Mesenteric fat pad (tissue), 1 donor: Measurements from ENCODE around the gene FBLIM1. TPM values are rescaled to one million over a fixed set of nuclear protein-coding genes. Genes with fewer than 3 reads are reported as not detected.

Experiments used
- DNase-seq: peaks from one replicate; pipeline ENCODE4 v3.0.0-alpha.2; 2020; ENCODE audit warnings: low spot score
- long read RNA-seq: library from polyadenylated mRNA; unstranded; transcript quantifications from one replicate; pipeline ENCODE4 v2.0.0, GENCODE V29; 2020
- total RNA-seq: library from RNA; stranded (reverse); fragmentation: NEBNext Ultra II Directional; extraction: Animal tissue kit (Norgen Biotek cat#: 25700); gene quantifications from one replicate; pipeline ENCODE4 v1.2.1, GENCODE V29; 2021
- donor health status: DM: yes; HTN: yes; CAD: no.

The FBLIM1 gene
- total RNA-seq = 34.5 TPM
- long read RNA-seq, transcript FBLIM1-202 (9 exons, 3,695 nt) = major isoform, 9 of 62 reads
- long read RNA-seq, partial matches to known transcripts = 5 of 62 reads
- long read RNA-seq, other reads (novel, unspliced or antisense) = 48 of 62 reads

DNA sequence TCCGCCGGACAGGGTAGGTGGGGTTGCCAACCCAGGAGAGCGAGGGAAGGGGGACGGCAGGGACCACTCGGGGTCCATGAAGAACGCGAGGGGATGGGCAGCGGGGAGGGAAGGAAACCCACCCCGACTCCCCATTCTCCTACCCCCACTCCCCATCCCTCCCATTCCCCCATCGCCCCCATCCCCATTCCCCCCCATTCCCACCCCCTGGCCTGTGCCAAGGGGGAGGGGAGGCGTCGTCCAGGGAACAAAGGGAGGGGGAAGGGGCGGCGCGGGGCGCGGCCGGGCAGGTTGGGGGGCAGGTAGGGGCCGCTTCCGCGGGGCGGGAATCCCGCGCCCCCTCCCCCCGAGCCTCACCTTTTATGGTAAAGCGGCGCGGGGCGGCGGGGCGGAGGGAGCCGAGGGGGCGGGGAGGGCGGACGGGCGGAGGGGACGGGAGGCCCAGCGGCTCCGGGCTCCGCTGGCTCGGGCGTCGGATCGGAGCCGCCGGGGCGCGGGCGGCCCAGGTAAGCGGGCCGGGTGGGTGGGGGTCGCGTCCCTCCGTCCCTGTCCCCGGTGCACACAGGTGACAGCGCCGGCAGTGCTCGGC, at the start of gene FBLIM1:
Gene FBLIM1, plus strand, starts transcription at position 453 of the 589 bp plus-strand sequence. CDS start 6,189 bp downstream, outside the sequence.
- DNase-seq = no peak

GRCh38 chr1:15709226-15709625, 49.4 kb upstream of the FBLIM1 start:
- DNase-seq = no peak

- DNase-seq = no peak
These were observed 46.4 kb upstream of the FBLIM1 start for GRCh38 chr1:15712168-15712567.

DNA sequence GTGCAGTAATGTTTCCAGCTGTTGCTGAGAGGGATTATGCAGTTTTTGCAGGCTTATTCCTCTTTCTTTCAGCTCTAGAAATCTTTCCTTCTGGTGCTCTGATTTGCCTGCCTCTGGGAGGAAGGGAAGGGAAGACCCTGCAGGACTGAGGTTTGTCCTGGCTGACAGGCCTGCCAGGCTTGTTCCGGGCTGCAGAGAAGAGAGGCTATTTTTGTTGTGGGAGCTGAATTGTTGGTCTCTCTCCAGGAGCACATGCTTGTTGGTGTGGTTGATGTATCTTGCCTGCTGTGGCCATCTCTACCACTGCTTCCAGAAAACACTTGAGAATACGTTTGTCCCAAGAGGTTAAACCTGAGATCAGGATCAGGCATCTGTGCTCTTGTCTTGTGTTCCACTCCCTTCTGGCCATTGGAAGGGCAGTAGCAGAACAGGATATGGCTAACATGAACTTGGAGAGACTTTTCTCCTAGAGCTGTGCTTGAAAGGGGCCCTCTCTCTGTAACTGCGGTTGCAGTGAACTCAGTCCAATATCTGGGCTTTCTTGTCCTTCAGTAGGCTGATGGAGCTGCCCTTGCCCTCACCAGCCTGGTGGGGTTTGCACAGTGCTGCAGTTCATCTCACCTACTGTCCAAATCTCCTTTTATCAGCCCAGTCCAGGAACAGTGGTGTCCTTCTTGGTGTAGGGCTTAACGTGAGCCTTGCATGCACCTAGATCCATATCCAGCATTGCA, 44.0 kb upstream of the FBLIM1 start:
- DNase-seq = no peak

- no peak for DNase-seq
These were observed 41.0 kb upstream of the FBLIM1 start for GRCh38 chr1:15717418-15718125.

DNA sequence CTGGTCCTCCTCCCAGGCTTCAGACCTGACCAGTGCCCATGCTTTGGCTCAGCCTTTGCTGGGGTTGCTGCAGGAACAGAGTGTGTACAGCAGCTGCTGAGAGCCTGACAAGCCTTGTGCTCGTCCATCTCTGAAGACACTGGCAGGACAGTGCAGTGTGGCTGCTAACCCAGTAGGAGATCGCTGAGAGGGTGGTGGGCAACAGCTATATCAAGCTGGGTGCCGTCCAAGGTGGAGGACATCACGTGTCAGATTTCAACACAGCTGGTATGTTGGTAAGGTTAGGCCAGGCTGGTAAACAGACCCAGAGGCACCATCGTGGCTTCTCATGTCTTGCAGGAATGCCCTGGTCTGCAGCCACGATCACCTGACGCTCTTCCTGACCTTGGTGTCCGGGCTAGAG, 40.4 kb upstream of the FBLIM1 start:
- no peak for DNase-seq

DNA sequence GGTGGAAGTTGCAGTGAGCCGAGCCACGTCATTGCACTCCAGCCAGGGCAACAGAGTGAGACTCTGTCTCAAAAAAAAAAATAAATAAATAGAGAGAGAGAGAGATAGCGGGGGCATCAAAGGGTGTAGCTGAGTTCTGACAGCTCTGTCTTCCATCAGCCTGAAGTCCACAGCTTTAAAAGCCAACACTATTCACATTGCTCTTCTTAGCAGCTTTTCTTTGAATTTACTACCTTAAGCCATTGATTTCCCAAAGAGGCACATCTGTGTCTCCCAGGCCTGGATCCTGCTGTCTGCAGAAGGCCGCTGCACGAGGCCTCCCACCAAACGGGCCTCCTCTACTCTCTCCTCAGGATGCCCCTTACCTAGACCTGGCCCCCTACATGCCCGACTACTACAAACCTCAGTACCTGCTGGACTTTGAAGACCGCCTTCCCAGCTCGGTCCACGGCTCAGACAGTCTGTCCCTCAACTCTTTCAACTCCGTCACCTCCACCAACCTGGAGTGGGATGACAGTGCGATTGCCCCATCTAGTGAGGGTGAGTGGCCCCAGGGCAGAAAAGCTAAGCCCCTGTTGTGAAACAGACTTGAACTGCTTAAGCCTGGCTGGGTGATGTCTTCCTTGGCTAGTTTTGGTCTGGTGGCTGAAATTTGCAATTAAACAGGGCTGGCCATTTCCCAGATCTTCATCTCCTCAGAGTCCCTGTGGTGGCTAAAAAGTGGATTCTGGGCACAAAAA, 39.0 kb upstream of the FBLIM1 start:
- no peak for DNase-seq

GRCh38 chr1:15720861-15721260, 37.7 kb upstream of the FBLIM1 start:
- no peak for DNase-seq

DNA sequence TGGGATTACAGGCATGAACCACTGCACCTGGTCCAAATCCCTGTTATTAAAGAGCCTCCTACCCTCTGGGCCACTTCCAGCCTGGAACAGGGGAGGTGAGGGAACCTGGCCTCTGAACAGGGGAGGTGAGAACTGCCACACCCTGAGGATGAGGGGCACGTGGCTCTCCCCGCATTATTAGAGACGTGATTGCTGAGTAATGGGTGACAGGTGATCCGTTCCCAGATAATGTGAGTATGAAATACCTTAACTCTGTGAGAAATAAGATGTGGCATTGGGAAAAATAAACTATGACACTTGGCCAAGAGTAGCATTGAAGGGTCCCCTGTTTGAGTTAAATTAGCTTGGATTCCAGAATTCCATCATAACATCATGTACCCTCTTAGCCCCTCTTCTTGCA, 36.2 kb upstream of the FBLIM1 start:
- no peak for DNase-seq

DNA sequence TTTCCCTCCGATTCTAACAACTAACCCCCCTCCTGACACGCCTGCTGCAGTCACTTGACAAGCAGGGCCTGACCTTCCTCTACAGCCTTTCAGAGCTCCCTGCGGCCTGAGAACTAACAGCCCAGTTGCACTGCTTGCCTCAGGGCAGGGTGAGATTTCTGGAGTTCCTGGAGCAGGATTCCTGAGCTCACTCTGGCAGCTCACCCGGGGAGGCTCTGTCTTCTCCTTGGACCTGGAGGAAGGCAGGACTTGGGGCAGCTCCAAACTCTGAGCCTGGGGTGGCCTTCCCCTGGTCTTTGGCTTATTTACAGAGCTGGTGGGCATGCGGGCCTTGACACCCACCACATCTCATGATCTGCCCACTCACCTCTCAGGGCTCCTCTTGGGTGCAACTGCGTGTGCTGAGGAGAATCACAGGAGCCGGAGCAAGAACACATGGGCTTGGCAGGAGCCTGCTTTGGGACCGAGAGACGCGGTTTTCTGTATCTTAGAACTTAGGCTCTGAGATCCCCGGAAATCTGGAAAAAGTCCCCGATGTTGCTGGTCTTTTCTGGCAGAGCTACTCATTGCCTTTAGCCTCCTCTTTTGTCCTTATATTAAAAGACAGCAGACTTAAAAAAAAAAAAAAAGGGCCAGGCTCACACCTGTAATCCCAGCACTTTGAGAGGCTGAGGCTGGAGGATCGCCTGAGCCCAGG, 35.6 kb upstream of the FBLIM1 start:
- no peak for DNase-seq

- DNase-seq = no peak
These were observed 34.9 kb upstream of the FBLIM1 start for GRCh38 chr1:15723631-15724246.

DNA sequence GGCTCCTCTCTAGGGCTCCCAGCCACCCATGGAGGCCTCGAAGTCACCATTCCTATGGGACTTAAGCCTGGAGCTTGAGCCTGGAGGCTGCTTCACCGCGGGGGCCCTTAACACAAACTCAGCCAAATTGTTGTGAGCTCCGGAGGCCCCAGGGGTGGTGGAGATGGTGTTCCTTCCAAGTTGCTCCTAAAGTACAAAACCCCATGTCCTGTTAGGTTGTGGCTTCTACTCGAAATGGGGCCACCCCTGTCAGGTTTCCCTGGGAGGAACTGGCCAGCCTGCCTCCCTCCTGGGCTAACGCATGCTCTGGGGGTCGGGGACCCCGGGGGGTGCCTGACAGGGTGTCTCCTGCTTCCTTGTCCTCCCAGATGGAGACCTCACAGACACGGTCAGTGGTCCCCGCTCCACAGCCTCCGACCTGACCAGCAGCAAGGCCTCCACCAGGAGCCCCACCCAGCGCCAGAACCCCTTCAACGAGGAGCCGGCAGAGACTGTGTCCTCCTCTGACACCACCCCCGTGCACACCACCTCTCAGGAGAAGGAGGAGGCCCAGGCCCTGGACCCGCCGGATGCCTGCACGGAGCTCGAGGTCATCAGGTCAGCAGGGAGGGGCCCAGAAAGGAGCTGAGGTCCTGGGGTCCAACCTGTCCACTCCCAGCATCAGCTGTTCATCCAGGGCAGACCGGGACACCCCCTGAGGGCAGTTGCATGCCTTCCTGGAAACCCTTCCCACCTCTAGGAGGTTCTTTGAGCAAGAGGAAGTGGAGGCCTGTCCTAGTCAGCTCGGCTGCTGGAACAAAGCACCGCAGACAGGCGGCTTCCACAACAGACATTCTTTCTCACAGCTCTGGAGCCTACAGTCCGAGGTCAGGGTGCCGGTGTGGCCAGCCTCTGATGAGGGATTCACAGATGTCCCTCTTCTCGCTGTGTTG, 33.4 kb upstream of the FBLIM1 start:
- DNase-seq = no peak

- DNase-seq = no peak
These were observed 32.1 kb upstream of the FBLIM1 start for GRCh38 chr1:15726508-15726907.

GRCh38 chr1:15727021-15727420, 31.6 kb upstream of the FBLIM1 start:
- DNase-seq = no peak

DNA sequence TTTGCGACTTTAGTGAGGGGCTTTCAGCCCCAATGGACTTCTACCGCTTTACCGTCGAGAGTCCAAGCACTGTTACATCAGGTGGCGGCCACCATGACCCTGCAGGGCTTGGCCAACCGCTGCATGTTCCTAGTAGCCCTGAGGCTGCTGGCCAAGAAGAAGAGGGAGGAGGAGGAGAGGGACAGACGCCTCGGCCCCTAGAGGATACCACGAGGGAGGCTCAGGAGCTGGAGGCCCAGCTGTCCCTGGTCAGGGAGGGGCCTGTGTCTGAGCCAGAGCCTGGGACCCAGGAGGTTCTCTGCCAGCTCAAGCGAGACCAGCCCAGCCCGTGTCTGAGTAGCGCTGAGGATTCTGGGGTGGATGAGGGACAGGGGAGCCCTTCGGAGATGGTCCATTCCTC, 31.2 kb upstream of the FBLIM1 start:
- DNase-seq = no peak

DNA sequence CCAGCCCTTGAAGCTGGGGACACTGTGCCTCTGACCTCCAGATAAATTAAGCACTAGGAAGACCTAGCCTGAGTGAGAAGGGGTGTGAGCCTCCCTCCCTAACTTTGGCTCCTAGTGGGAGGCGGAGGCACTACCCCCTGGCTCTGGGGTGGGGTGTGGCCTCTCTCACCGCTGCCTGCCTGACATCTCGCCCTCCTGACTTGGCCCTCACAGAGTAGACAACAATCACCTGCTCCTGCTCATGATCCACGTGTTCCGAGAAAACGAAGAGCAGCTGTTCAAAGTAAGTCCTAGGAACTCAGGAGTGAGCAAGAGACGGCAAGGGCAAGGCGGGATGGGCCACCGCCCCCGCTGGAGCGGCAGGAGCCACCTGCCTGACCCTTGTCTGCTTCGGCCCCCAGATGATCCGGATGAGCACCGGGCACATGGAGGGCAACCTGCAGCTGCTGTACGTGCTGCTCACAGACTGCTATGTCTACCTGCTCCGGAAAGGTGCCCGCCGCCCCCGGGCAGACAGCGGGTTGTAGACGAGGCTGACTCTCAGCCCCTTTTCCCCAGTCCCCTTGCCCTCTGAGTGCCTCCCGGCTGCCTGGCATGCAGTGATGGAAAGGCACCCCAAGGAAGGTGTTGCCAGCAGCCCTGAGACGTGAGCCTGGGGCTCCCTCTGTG, 30.6 kb upstream of the FBLIM1 start:
- no peak for DNase-seq

DNA sequence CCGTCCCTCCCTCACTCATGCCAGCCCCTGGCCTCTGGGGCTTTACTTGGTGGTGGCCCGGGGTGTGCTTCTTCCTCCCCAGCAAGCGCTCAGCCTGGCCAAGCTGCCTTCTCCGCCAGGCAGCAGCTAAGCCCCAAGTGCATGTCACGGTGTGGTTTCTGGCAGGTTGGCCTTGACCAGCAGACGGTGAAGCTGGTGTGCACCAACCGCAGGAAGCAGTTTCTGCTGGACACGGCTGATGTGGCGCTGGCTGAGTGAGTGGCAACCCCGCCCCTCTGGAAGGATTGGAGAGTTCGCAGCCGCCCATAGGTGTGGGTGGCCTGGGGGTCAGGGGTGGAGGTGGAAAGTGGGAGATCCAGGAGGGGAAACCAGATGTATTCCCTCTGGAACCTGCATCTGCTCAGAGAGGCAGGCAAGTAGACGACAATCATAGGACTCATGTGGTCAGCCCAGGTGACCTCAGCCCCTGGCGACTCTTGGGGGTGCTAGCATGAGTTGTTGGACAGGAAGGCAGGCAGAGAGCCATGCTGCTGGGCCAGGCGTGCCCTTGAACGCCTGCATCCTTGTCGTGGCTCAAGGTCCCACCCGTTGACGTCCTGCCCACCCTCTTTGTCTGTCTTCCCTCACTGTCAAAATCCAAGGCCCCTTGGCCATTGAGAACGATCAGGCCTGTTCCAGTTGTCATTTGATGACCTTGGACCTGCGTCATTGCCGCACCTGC, 29.5 kb upstream of the FBLIM1 start:
- DNase-seq = no peak

GRCh38 chr1:15730423-15730822, 28.2 kb upstream of the FBLIM1 start:
- DNase-seq = no peak
